DMS 273 (cell line): ENCODE measurements around the gene AKAP8.
"Not testable (repeated sequence)": the region's sequence is repeated elsewhere in the genome, so short reads cannot be mapped to it uniquely, and the experiment has no call there.

Experiments used
- DNase-seq: peaks from one replicate; lab custom pipeline; 2025; ENCODE audit not compliant: unreplicated experiment; lab: John Stamatoyannopoulos, UW

AKAP8 gene

DNA sequence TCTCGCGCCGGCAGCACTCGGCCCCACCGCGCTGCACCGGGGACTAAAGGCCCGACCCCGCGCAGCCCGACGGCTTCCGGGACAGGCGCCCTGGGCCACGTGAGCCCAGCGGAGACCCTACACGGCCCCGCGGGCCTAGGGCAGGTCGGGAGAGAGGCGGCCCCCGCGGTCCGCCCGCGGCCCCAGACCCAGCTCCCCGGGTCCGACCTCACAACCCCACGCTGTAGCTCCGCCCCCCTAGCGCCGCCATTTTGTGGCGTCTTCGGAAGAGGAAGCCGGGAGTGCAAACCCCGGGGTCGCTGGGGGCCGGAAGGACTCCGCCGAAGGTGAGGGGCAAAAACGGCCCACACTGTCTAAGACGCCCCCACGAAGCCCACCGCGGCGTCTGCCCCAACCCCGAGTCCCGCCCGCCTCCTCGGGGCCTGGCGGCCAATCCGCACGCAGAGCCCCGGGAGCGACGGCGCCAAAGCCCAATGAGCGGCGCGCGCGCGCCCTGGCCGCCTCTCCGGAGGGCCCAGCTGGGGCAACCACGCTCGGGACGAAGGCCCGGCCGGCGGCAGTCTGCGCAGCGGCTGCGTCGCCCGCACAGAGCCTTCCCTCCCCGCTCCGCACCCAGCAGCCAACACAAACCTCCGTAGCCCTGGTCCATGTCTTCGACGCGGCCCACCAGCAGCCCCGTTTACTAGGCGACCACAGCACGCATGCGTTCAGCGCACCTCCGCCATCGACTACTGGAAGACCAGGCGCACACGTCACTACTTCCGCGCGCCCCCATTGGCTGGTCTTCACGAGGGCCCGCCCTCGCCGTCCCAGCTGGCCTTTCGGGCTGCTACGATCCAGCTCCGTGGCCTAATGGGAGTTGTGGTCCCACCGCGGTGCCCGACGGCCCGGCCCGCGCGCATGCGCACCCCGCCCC, at the start of gene AKAP8:
TSS of gene AKAP8 (minus strand) at position 705 of the 916 bp plus-strand sequence. CDS start at position 649, 56 bp downstream.
- DNase-seq = peak; percentile 99

DNA sequence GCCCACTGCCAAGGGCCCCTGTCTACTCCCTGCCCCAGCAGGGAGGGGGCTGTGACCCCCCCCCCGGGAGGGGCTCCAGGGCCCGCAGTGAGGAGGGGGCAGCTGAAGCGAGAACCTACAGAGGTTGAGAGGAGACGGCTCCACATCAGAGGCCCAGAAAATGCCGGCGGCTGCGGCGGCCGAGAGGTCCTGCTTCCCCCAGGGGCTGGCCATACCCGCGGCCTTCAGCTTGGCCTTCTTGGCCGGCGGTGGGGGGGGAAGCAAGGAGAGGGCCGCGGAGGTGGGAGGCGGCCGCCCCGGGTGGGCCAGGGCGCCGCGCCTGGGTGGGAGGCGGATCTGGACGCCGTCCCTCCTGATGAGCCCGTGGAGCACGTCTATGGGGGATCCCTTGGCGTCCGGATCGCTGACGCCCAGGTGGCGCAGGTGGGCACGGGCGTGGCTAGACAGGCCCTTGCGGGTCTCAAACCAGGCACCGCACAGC, 48.4 kb upstream of the AKAP8 start:
- no peak for DNase-seq

DNA sequence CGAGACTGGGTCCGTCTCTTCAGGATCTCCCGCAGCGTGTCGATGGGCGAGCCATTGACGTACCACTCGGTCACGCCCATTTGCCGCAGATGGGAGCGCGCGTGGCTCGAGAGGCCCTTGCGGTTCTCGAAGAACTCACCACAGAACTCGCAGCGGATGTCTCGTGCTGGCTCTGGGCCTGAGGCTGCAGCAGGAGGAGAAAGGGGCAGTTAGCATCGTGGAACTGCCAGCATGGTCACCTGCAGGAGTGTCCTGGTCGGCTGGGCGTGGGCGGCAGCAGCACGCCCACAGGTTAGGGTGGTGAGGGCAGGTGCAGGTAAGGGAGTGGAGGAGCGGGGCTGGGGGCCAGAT, 47.7 kb upstream of the AKAP8 start:
- DNase-seq = no peak

DNA sequence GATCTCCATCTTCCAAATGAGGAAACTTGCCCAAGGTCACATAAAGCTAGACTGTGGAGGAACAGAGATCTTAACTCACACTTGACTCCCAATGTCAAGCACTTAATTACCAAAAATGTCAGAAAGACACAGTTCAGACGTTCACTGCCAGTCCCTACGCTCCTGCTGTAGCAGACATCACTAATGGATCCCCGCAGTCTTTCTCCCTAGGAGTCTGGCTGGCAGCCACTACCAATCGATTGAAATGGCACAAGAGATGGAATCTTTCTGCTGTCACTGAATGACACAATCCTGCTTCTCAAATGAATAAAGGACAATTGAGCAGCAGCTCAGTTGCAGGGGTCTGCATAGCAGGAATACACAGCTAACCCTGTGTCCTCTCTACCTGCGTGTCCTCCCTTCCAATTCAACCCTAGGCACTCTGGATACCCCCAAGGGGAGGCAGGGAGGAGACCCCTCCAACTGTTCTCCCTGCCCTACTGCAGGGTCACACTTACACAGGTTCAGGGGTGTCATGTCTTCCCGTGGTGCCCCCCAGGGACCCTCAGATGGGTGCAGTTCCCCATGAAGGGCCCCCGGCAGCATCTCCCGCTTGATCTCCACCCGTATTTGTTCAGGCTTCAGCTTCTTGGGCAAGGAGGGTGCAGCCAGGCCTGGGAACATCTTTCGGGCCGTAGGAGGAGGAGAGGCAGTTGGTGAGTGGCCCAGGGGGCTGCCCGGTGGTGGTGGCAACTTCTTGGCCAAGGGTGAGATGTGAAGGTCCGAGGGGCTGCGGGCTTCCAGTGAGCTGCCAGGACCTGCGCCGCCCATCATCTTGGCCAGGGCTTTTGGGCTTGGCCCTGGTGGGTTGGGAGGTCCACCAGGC, 47.1 kb upstream of the AKAP8 start:
- peak; percentile 39 for DNase-seq

DNA sequence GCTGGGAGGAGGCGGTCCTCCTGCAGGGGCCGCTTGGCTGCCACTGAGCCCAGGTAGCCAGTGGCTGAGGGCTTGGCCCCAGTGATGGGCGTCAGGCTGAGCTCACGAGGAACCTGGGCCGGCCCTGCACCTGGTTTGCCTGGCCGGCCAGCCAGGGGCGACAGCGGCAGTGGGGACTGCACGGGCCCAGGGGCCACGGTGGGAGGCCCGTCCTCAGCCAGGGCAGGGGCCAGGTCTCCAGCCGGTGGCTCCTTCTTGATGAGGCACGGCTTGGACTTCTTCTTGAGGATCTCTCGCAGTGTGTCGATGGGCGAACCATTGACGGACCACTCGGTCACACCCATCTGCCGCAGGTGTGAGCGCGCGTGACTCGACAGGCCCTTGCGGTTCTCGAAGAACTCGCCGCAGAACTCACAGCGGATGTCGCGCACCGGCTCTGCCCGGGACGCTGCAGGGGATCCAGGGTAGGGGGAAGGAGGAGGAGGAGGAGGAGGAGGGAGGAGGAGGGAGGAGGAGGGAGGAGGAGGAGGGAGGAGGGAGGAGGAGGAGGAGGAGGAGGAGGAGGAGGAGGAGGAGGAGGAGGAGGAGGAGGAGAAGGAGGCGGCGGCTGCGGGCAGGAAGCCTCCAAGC, 45.8 kb upstream of the AKAP8 start:
- DNase-seq = no peak

DNA sequence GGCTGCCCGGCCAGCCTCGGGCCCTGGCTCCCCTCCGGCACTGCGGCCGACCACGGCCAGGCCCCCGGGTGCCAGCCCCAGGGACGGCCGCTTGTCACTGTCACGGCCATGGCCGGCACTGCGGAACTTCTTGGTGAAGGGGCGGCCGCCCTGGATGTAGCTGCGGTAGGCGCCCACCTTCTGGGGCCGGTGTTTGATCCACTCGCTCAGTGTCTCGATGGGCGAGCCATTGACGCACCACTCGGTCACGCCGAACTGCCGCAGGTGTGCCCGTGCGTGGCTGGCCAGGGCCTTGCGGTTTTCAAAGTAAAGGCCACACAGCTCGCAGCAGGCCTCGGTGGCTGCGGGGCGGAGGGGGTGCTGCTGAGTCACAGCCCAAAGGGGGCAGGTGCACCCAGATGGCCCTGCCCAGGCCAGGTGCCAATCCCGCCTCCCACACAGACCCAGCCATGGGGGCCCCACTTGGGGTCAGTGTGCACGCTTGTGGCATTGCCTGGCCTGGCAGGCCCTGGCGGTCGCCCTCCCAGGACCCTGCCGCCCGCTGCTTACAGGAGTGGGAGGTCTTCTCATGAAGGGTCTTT, 45.2 kb upstream of the AKAP8 start:
- no peak for DNase-seq

DNA sequence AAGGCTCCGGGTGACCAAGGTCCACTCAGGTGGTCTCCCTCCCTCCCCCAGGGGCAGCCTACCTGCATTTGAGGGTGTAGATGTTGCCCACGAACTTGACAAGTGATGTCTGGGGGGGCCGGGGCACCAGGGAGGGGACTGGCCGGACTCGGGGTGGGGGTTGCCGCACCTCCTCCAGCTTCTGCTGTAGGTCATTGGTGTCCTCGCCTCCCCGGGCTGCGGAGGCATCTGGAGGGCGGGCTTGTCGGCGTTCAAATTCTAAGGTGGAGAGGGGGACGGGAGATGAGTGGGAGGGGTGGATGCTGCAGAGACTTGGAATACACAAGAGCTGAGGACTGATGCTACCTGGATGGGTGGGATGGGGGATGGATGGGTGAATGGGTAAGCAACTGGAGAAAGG, 44.5 kb upstream of the AKAP8 start:
- no peak for DNase-seq

DNA sequence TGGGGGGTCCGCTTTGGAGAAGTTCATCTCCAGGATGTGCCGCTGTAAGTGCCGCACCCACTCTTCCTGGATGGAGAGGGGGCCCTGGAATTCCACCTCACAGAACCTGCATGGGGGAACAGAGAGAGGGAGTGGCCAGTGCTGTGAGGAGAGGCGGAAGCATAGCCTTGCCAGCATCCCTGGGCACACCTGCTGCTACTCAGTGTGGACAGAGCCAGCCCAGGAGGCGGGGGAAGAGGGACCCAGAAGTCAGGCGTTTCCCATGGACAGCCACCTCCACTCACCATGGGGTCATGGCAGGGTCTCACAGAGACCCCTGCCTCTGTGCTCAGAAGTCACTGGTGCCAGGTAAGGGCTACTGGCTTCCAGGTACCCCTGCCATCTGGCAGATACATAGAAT, 43.5 kb upstream of the AKAP8 start:
- no peak for DNase-seq

DNA sequence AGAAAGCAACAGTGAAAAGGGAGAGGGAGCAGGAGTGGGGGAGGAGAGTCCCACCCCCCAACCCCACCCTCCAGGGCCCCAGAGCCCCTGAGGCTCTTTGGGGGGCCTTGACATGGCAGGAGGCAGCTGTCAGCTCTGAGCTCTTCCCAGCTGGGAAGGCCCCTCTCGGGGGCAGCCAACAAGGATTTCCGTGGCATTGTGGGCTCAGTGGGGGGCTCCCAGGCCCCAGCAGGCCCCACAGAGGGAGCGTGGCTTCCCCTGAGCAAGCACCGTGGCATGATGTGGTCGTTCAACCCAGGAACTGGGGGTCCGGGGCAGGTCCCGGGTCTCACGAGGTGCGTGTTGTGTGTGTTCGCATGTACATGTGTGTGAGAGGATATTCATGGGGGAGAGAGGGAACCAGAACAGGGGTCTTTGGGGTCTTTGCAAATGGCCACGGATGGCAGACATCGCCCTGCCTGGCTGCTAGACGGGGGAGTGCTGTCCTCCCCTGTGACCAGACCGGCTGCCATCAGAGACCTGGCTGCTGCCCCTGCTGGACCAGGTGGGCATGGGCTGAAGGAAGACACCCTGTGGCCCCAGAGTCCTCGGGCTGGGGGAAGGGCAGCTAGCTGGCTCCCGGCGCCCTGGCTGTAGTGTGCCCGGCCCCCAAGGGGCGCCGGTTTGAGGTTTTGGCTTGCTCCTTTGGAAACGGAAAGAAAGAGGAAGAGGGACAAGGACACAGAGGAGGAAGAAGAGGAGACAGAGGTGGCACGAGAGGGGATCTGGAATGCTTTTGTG, 42.9 kb upstream of the AKAP8 start:
- DNase-seq = no peak

DNA sequence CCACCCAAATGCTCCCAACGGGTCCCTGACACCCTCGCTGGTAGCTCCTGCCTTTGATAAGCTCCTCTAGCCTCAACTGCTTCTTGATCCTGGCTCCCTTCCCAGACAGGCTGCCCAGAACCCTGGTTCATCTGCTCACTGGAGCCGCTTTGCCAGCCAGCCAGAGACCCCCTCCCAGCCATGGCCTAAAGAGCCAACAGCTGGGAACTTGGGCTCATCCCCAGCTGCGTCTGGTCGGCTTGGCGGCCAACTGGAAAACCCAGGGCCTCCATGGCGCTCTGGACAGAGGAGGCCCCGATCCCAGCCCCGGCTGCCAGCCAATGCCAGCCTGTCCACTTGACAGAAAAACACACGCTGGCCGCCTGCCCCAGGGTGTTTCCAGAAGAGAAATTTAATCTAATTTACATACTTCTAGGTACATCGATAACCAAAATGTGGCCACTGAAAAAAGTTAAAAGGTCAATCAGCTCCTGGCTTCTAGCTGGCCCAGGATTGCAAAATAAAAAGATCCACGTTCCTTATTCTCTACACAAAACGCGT, 42.2 kb upstream of the AKAP8 start:
- DNase-seq = peak; percentile 94

DNA sequence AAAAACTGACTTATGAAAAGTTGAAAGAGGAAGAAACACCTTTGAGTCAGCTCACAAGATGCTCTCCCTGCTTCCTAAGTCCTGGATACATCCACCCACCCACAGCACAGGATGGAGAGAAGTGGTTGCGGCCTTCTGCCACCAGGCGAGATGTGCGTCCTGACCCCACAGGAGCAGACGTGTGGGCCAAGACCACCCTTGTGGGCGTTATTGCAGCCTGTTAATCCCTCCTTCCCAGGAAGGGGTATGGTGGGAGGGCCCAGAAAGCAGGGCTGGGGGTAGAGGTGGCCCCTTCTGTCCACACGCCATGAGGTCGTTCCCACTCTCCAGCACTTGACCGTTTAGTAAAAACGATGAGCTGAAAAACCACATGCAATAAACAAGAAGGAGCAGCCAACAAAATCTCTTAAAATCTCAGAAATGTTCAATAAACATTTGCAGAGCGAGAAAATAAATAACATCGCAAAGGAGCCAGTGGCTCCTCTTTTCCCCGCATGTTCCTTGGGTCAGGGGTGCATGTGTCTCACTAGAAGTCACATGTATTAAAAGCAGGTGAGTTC, 41.6 kb upstream of the AKAP8 start:
- DNase-seq = no peak

DNA sequence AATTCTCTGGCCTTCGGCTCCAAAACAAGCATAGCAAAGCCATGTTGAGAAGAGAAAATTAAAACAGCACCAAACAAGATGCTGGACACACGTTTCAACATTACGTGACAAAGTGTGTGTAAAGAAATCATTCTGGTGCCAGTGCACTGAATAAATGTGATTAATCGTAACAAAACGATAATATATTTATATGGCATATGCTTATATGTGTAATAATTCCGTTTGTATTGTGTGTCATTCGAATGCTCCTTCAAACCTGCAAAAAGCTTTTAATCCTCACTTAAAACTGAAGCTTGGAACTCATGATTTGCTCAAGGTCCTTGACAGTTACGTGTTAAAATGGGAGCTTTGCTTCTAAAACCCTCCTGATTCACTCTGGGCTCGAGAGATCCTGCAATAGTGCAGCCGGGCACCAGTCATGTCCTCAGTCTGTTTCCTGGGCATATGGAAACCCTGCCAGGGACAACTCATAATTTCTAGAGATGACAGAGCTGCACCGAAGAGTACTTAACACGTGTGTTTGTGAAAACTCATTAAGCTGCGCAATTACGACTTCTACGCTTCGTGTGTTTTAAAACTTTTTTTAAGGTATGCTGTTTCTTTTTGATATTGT, 39.9 kb upstream of the AKAP8 start:
- peak; percentile 57 for DNase-seq

DNA sequence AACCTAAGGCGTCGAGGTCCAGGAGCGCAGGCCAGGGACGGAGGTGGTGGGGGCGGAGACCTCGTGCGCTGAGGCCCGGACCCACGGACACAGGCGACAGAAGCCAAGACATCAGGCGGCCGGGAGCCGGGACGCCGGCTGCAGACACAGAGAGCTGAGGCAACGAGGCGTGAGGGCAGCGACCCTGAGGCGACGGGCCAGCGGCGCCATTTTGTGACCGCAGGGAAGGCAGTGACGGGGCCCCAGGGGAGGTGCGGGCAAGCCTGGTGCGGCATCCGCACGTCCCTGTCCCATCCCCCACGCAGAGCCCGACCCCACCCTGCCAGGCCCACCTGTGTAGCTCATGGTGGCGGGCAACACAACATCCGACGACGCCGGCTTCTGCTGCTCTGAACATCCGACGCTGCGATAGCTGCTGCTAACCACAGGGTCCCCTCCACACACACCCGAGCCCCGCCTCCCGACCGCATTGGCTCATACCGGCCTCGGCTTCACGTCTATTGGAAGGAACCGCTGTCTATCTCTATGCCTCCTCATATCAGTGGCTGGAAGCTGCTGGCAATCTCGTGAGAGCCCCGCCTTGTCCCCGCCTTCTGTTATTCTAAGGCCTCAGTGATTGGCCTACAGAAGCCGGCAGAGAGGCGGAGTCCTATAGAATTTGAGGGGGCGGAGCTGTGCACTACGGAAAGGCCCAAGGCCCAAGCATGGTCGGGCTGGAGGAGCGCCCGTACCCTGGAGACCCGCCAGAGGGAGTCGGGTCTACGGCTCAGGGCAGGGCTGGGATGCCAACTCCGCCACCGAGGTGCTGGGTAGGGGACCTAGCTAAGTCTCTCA, 39.2 kb upstream of the AKAP8 start, which contains the start of gene AKAP8L:
TSS of gene AKAP8L (minus strand) at position 410 of the 834 bp plus-strand sequence. CDS start at position 345, 65 bp downstream.
- peak; percentile 100 for DNase-seq

DNA sequence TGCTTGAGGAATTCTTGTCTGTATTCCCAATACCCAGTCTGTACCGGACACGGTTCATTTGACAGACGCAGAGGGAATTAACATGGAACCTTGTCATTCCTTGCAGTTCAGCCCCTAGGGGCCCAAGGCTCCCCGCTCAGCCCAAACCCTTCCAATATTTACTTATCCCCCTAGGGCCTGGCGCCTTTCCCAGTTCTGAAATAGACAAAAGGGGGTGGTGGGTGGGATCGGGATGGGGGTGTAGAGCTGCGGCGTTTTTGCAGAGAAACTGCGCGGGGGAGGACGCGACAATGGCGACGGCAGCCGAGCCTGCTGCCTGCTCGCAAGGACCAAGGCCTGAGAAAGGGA, 38.6 kb upstream of the AKAP8 start:
- peak; percentile 63 for DNase-seq

DNA sequence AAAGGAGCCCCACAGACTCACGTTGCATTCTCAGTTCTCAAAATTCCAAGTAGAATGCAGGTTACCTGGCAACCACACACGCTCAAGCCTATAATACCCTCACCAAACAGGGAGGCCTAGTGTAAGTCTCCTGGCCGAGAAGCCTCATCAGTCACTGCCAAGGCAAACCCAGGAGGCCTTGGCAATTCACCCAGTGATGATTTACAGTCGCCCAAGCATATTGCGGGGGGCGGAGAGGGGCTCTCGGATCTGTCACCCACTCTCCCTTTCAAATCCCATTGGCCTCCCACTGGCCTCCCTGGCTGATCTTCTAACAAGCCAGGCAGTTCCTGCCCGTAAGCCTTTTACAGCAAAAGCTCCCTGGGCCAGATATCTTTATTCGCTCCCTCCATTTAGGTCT, 38.1 kb upstream of the AKAP8 start:
- peak; percentile 31 for DNase-seq

DNA sequence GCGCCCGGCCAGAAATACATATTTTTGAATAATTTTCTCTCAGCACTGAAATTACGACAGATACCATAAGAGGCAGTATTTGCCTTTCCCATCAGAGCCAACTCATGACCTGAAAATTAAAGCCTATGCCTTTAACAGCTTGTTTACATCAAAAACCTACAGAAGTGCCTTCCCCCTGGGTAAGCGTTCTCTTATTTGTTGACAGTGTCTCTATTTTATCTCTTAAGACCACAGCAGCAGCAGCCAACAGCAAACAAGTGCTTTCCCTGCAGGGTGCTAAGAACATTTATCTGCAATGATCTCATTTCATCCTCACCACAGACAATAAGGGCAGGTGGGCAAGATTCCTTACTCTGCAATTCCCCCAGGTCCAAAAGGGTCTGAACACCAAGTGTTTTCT, 33.2 kb upstream of the AKAP8 start:
- DNase-seq = no peak

DNA sequence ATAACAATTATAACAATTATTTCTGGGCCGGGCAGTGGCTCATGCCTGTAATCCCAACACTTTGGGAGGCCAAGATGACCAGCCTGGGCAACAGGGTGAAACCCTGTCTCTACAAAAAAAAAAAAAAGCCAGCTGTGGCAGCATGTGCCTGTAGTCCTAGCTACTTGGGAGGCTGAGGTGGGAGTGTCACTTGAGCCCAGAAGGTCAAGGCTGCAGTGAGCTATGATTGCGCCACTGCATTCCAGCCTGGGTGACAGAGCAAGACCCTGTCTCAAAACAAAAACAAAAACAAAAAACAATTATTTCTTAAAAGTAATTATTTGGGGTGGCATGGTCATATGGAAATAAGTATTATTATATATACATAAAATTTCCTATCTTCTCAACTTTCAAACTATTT, 31.8 kb upstream of the AKAP8 start:
- DNase-seq = not testable (repeated sequence)

DNA sequence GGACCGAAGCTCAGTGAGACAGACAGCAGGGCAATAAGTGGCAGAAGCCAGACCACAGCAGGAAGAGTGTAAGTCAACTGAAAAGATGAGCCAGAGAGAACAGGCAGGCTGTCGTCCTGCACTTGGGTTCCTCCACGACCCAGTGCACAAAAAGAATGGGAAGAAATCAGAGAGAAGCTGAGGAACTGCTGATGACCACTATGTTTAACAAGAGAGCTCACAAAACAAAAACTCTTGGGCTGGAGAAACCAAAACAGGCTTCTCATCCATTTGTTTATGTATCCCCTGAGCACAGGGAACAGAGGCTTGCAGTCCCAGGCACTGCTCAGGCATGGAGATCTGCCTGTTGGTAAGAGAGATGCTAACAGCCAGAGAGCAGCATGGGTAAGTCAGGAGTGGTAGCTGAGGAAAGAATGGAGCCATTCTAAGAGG, 25.2 kb upstream of the AKAP8 start:
- no peak for DNase-seq
